Upper lobe of left lung (tissue), 6 donors: Measurements from ENCODE around the gene PRMT3. TPM values are rescaled to one million over a fixed set of nuclear protein-coding genes. Genes with fewer than 3 reads are reported as not detected.

ENCODE experiments used
- ATAC-seq, 2 donors: fragments of 200-7000 bp; cut with Tn5 transposase; one replicate each; pipeline ENCODE4 v1.9.1; 2022; ENCODE audit warnings: mild to moderate bottlenecking in 2 of 2, moderate library complexity in 2 of 2; ENCODE audit not compliant: low FRiP score in 2 of 2
- DNase-seq, 2 donors: peaks; one replicate each; pipeline ENCODE4 v3.0.0-alpha.2; 2019 to 2020
- H3K27ac ChIP-seq, 4 donors: fragments of 200-600 bp; sonication (generic); one replicate each; pipeline ENCODE4 v1.5.1; 2016 to 2019
- H3K27me3 ChIP-seq, 4 donors: fragments of 200-600 bp; sonication (generic); one replicate each; pipeline ENCODE4 v1.5.1; 2017 to 2019
- H3K36me3 ChIP-seq, 4 donors: fragments of 200-600 bp; sonication (generic); one replicate each; pipeline ENCODE4 v1.5.1; 2016 to 2019
- H3K4me1 ChIP-seq, 4 donors: fragments of 200-600 bp; sonication (generic); one replicate each; pipeline ENCODE4 v1.5.1; 2018 to 2019
- H3K4me3 ChIP-seq, 4 donors: fragments of 200-600 bp; sonication (generic); one replicate each; pipeline ENCODE4 v1.5.1; 2017 to 2019; ENCODE audit warnings: mild to moderate bottlenecking in 2 of 4, moderate library complexity in 1 of 4
- H3K9me3 ChIP-seq, 4 donors: fragments of 200-600 bp; sonication (generic); one replicate each; pipeline ENCODE4 v1.5.1; 2018 to 2019
- CTCF ChIP-seq, 6 experiments: fragments of 450-650 bp in 4 of 6; fragments of 200-600 bp in 2 of 6; sonication (generic) in 2 of 6; IDR thresholded peaks; one replicate each; pipeline ENCODE4 v1.5.1; 2016 to 2019; ENCODE audit warnings: antibody characterized with exemption in 6 of 6
- EP300 ChIP-seq, 4 donors: sonication (generic); formaldehyde crosslinking; IDR thresholded peaks; one replicate each; pipeline ENCODE4 v1.5.1; 2017; ENCODE audit warnings: antibody characterized with exemption in 4 of 4, control low read depth in 2 of 4
- POLR2A ChIP-seq, 4 donors: fragments of 450-650 bp; IDR thresholded peaks; one replicate each; pipeline ENCODE4 v1.5.1; 2016 to 2017; ENCODE audit warnings: antibody characterized with exemption in 4 of 4, mild to moderate bottlenecking in 2 of 4
- POLR2AphosphoS5 ChIP-seq, 2 donors: sonication (generic); formaldehyde crosslinking; IDR thresholded peaks; one replicate each; pipeline ENCODE4 v1.5.1; 2017; ENCODE audit warnings: antibody characterized with exemption in 2 of 2
- WGBS, 2 donors: methylation state at CpG; one replicate each; pipeline ENCODE4 v1.1.5; 2017 to 2018; 5-methylcytosine and 5-hydroxymethylcytosine counted together
- total RNA-seq, 6 donors: library from RNA; depleted of rRNA in 4 of 6; stranded (reverse); fragments of >200 nt in 4 of 6; gene quantifications; one replicate each; pipeline versions ENCODE4 v1.1.0 to v1.2.1, GENCODE V29; 2016 to 2021
- donor health status: DM: no; HTN: no; CAD: no; lungs with moderate emphysema.
- donor health status: DM: no; HTN: yes; CAD: no; lungs with severe emphysema.

PRMT3 gene
- total RNA-seq, 6 donors from 2014 or later: 7.6 to 31.4 (median 13.1) TPM

- no peaks in the 10 kb centered on the region for H3K27me3 ChIP-seq
- no peak for TF ChIP-seq EP300 (IDR thresholded peaks at IDR 0.05)
- no peak for TF ChIP-seq POLR2A (IDR thresholded peaks at IDR 0.05)
- no peak for TF ChIP-seq CTCF (IDR thresholded peaks at IDR 0.05)
- no peak for TF ChIP-seq POLR2AphosphoS5 (IDR thresholded peaks at IDR 0.05)
- 88 to 93% methylated on average over 4 of the region's 4 CpGs for WGBS, 2 donors
- no peak overlapping the region for H3K27ac ChIP-seq
- no peaks in the 10 kb centered on the region for H3K9me3 ChIP-seq
- H3K4me1 ChIP-seq: peaks cover 0 to 9% (median 3%) of the 10 kb centered on the region in 4 donors
- peaks cover 0 to 4% (median 0%) of the 10 kb centered on the region in 4 donors for H3K36me3 ChIP-seq
- ATAC-seq (no peak), DNase-seq (no peak)
- H3K4me3 ChIP-seq: no peak overlapping the region
Observed at GRCh38 chr11:20453657-20454316, 66.3 kb downstream of the PRMT3 start.

GRCh38 chr11:20457001-20457799 is 69.7 kb downstream of the PRMT3 start:
- Histone ChIP-seq H3K9me3 (no peaks in the 10 kb centered on the region), H3K36me3 (peaks cover 0 to 4% (median 0%) of the 10 kb centered on the region in 4 donors), H3K27me3 (no peaks in the 10 kb centered on the region), H3K4me3 (no peak overlapping the region), H3K4me1 (no peaks in the 10 kb centered on the region), H3K27ac (no peak overlapping the region)
- DNase-seq (no peak), ATAC-seq (no peak)
- WGBS, 2 donors: 89 to 94% methylated on average over 4 of the region's 4 CpGs
- no peak for TF ChIP-seq EP300 (IDR thresholded peaks at IDR 0.05)
- no peak for TF ChIP-seq POLR2A (IDR thresholded peaks at IDR 0.05)
- TF ChIP-seq POLR2AphosphoS5 (IDR thresholded peaks at IDR 0.05): no peak
- no peak for TF ChIP-seq CTCF (IDR thresholded peaks at IDR 0.05)

- H3K27me3 ChIP-seq: no peaks in the 10 kb centered on the region
- H3K36me3 ChIP-seq: peaks cover 0 to 8% (median 0%) of the 10 kb centered on the region in 4 donors
- H3K9me3 ChIP-seq: no peaks in the 10 kb centered on the region
- H3K27ac ChIP-seq: no peak overlapping the region
- no peak for ATAC-seq
- no peak for TF ChIP-seq CTCF (IDR thresholded peaks at IDR 0.05)
- TF ChIP-seq EP300 (IDR thresholded peaks at IDR 0.05): no peak
- no peak for TF ChIP-seq POLR2AphosphoS5 (IDR thresholded peaks at IDR 0.05)
- TF ChIP-seq POLR2A (IDR thresholded peaks at IDR 0.05): no peak
- DNase-seq: no peak
- H3K4me3 ChIP-seq: no peak overlapping the region
- H3K4me1 ChIP-seq: no peaks in the 10 kb centered on the region
- 86 to 96% methylated on average over 3 of the region's 3 CpGs for WGBS, 2 donors
Observed at GRCh38 chr11:20457934-20458680, 70.6 kb downstream of the PRMT3 start.

- H3K36me3 ChIP-seq: peaks cover 0 to 10% (median 0%) of the 10 kb centered on the region in 4 donors
- ATAC-seq (no peak), DNase-seq (no peak)
- H3K27ac ChIP-seq: no peak overlapping the region
- no peak overlapping the region for H3K4me3 ChIP-seq
- no peaks in the 10 kb centered on the region for H3K27me3 ChIP-seq
- no peak for TF ChIP-seq POLR2A (IDR thresholded peaks at IDR 0.05)
- no peak for TF ChIP-seq EP300 (IDR thresholded peaks at IDR 0.05)
- TF ChIP-seq CTCF (IDR thresholded peaks at IDR 0.05): no peak
- no peak for TF ChIP-seq POLR2AphosphoS5 (IDR thresholded peaks at IDR 0.05)
- 48 to 59% methylated on average over 1 of the region's 1 CpG for WGBS, 2 donors
- no peaks in the 10 kb centered on the region for H3K9me3 ChIP-seq
- H3K4me1 ChIP-seq: no peaks in the 10 kb centered on the region
Observed at GRCh38 chr11:20458905-20459632, 71.6 kb downstream of the PRMT3 start.
